Gastrocnemius medialis (tissue), 4 donors: ENCODE measurements around the gene PBX3. TPM values are rescaled to one million over a fixed set of nuclear protein-coding genes. Genes with fewer than 3 reads are reported as not detected.
A peak's percentile ranks its signal among the peaks of the same experiment; 100 is the strongest.

ENCODE experiments used
- ATAC-seq, 2 donors: fragments of 150-250 bp; one replicate each; pipeline ENCODE4 v1.9.1; 2016
- DNase-seq, 2 donors: peaks; one replicate each; pipeline ENCODE4 v3.0.0-alpha.2; 2019
- H3K27ac ChIP-seq, 4 donors: fragments of 200-600 bp; sonication (generic); 1 replicate in 1 of 4; 2 replicates in 3 of 4; pipeline ENCODE4 v1.5.1; 2016 to 2018; ENCODE audit warnings: mild to moderate bottlenecking in 2 of 4, moderate library complexity in 1 of 4
- H3K27me3 ChIP-seq, 3 donors: fragments of 200-600 bp; sonication (generic) in 2 of 3; 1 replicate in 1 of 3; 2 replicates in 2 of 3; pipeline versions ENCODE4 v1.5.1 to v1.6.0; 2016 to 2019; ENCODE audit warnings: mild to moderate bottlenecking in 1 of 3, moderate library complexity in 1 of 3
- H3K36me3 ChIP-seq, 2 donors: fragments of 200-600 bp; sonication (generic) in 1 of 2; one replicate each; pipeline ENCODE4 v1.5.1; 2017 to 2018
- H3K4me1 ChIP-seq, 2 donors: fragments of 200-600 bp; sonication (generic) in 1 of 2; one replicate each; pipeline ENCODE4 v1.5.1; 2016 to 2017; ENCODE audit warnings: mild to moderate bottlenecking in 2 of 2
- H3K4me3 ChIP-seq, 4 donors: fragments of 200-600 bp; sonication (generic) in 3 of 4; 1 replicate in 1 of 4; 2 replicates in 3 of 4; pipeline ENCODE4 v1.5.1; 2016 to 2019; ENCODE audit warnings: mild to moderate bottlenecking in 2 of 4
- H3K9me3 ChIP-seq, 3 donors: fragments of 200-600 bp; sonication (generic) in 2 of 3; 1 replicate in 1 of 3; 2 replicates in 2 of 3; pipeline ENCODE4 v1.5.1; 2016 to 2019
- POLR2A ChIP-seq, 2 donors: fragments of 450-650 bp; IDR thresholded peaks; one replicate each; pipeline ENCODE4 v1.6.1; 2017; ENCODE audit warnings: antibody characterized with exemption in 2 of 2, mild to moderate bottlenecking in 2 of 2, moderate library complexity in 2 of 2
- in situ Hi-C, 4 donors: fragments of 200-750 bp; cut with MboI; loops; one replicate each; pipeline versions ENCODE4 v1.15.0 to v1.8.0; 2017; ENCODE audit warnings: low sequenced_read_pairs in 4 of 4
- intact Hi-C: fragments of 100-400 bp; cut with DNase I; formaldehyde crosslinking; loops from one replicate; pipeline ENCODE4 v1.15.1; 2023; ENCODE audit warnings: low total_unique reads
- total RNA-seq, 4 donors: library from RNA; depleted of rRNA; stranded (reverse); fragments of >200 nt; gene quantifications; one replicate each; pipeline versions ENCODE4 v1.1.0 to v1.2.3, GENCODE V29; 2016
- TF ChIP-seq, protein P1 (sequence below), 5 experiments: fragments of 450-650 bp in 3 of 5; fragments of 200-600 bp in 2 of 5; sonication (generic) in 2 of 5; IDR thresholded peaks in 4 of 5; conservative IDR thresholded peaks in 1 of 5; 1 replicate in 4 of 5; 2 replicates in 1 of 5; pipeline ENCODE4 v1.5.1; 2016 to 2019; ENCODE audit warnings: antibody characterized with exemption in 5 of 5, mild to moderate bottlenecking in 3 of 5, moderate library complexity in 3 of 5

Gene PBX3
- total RNA-seq, 4 donors from 2014 or later = 6.6 to 31.0 (median 9.6) TPM

DNA sequence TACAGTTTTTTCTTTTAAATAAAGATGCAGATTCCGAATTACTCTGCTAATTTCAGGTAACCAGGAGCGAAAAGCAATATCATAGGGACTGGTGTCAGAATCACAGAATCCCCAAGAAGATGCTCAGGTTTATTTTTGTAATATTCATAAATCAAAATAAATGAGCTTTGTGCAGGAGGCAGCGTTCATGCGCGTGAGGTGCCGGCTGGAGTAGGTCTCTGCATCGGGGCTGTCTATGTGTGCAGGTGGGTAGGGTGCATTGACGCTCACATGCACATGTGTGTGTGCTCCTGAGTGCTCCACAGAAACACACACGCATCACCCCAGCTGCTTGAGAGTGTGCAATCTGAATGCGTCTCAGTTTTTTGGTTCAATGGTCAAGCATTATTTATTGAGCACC, 226.4 kb downstream of the PBX3 start:
- Histone ChIP-seq H3K9me3 (no peaks in the 10 kb centered on the region), H3K4me1 (no peaks in the 10 kb centered on the region), H3K4me3 (no peak overlapping the region), H3K27ac (no peak overlapping the region), H3K27me3 (no peaks in the 10 kb centered on the region), H3K36me3 (no peaks in the 10 kb centered on the region)
- in situ Hi-C loops = no loop called here
- ATAC-seq (no peak), DNase-seq (no peak)
- no peak for TF ChIP-seq POLR2A (IDR thresholded peaks at IDR 0.05)
- TF ChIP-seq, protein P1, sequence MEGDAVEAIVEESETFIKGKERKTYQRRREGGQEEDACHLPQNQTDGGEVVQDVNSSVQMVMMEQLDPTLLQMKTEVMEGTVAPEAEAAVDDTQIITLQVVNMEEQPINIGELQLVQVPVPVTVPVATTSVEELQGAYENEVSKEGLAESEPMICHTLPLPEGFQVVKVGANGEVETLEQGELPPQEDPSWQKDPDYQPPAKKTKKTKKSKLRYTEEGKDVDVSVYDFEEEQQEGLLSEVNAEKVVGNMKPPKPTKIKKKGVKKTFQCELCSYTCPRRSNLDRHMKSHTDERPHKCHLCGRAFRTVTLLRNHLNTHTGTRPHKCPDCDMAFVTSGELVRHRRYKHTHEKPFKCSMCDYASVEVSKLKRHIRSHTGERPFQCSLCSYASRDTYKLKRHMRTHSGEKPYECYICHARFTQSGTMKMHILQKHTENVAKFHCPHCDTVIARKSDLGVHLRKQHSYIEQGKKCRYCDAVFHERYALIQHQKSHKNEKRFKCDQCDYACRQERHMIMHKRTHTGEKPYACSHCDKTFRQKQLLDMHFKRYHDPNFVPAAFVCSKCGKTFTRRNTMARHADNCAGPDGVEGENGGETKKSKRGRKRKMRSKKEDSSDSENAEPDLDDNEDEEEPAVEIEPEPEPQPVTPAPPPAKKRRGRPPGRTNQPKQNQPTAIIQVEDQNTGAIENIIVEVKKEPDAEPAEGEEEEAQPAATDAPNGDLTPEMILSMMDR (IDR thresholded peaks at IDR 0.05 in 4 of 5, conservative IDR thresholded peaks at IDR 0.05 in 1 of 5) = no peak
- intact Hi-C loops = no loop called here

DNA sequence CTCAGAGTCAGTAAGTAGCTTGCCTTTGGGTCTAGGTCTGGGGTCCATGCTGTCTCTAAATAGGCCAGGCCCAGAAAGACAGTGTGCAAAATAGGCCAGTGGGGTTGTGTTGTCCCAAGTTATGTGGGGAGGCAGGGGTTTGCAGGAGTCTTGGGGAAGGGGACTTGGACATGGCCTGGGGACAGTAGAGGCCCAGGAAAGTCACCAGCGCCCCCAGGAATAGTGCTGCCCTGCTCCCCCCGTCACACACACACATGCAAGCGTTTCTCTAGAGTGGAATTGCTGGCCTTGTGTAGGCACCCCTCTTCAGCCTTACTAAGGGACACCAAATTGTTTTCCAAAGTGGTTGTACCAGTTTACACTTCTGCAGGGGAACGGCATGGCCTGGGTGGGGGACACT, 227.5 kb downstream of the PBX3 start:
- TF ChIP-seq, protein P1 (IDR thresholded peaks at IDR 0.05 in 4 of 5, conservative IDR thresholded peaks at IDR 0.05 in 1 of 5) = no peak
- TF ChIP-seq POLR2A (IDR thresholded peaks at IDR 0.05) = no peak
- H3K9me3 ChIP-seq = no peaks in the 10 kb centered on the region
- no peaks in the 10 kb centered on the region for H3K36me3 ChIP-seq
- no peaks in the 10 kb centered on the region for H3K4me1 ChIP-seq
- ATAC-seq (no peak), DNase-seq (no peak)
- no peak overlapping the region for H3K4me3 ChIP-seq
- no peaks in the 10 kb centered on the region for H3K27me3 ChIP-seq
- in situ Hi-C loops = no loop called here
- H3K27ac ChIP-seq = no peak overlapping the region
- intact Hi-C loops = no loop called here

- intact Hi-C loops = no loop called here
- Histone ChIP-seq H3K4me1 (no peaks in the 10 kb centered on the region), H3K27ac (no peak overlapping the region), H3K27me3 (no peaks in the 10 kb centered on the region), H3K36me3 (no peaks in the 10 kb centered on the region), H3K4me3 (no peak overlapping the region), H3K9me3 (no peaks in the 10 kb centered on the region)
- TF ChIP-seq, protein P1 (IDR thresholded peaks at IDR 0.05 in 4 of 5, conservative IDR thresholded peaks at IDR 0.05 in 1 of 5) = no peak
- ATAC-seq (no peak), DNase-seq (no peak)
- in situ Hi-C loops = no loop called here
These were observed 230.1 kb downstream of the PBX3 start for GRCh38 chr9:125977223-125977622.

DNA sequence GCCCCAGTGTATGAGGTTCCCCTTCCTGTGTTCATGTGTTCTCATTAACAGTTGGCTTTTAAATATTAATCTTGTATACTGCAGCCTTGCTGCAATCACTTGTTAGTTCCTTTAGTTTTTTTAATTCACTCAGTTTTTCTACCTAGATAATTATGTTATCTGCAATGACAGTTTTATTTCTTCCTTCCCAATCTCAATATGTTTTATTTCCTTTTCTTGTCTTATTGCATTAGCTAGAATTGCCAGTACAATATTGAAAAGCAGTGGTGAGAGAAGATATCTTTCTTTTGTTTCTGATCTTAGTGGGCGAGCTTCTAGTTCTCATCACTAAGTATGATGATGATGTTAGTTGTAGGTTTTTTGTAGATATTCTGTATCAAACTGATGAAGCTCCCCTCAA, 232.2 kb downstream of the PBX3 start:
- in situ Hi-C loops = no loop called here
- no peak for DNase-seq

More for the DNA sequence above, 232.2 kb downstream of the PBX3 start:
- H3K27me3 ChIP-seq = no peaks in the 10 kb centered on the region
- no peak overlapping the region for H3K27ac ChIP-seq
- TF ChIP-seq POLR2A (IDR thresholded peaks at IDR 0.05) = no peak
- TF ChIP-seq, protein P1 (IDR thresholded peaks at IDR 0.05 in 4 of 5, conservative IDR thresholded peaks at IDR 0.05 in 1 of 5) = no peak
- peak overlapping the region in 1 of 4 donors; percentile 28 for H3K4me3 ChIP-seq
- no peaks in the 10 kb centered on the region for H3K9me3 ChIP-seq
- no peaks in the 10 kb centered on the region for H3K36me3 ChIP-seq
- no peaks in the 10 kb centered on the region for H3K4me1 ChIP-seq
- intact Hi-C loops = no loop called here
- ATAC-seq = no peak
